ENCODE data around the gene POU3F1.

POU3F1 gene

GRCh38 chr1:38061290-38061689 lies 14.7 kb upstream of the POU3F1 start:
- no peak overlapping the region for H3K4me3 ChIP-seq (ENCODE audit: low read depth, low read length)

GRCh38 chr1:38060498-38060897 lies 13.9 kb upstream of the POU3F1 start:
- Histone ChIP-seq H3K9me3 (ENCODE audit: control insufficient read depth, insufficient read depth, low read depth, low read length) (no peaks in the 10 kb centered on the region), H3K27me3 (ENCODE audit: control insufficient read depth, insufficient read depth, low read length) (no peaks in the 10 kb centered on the region), H3K27ac (ENCODE audit: low read depth, low read length) (no peak overlapping the region), H3K4me3 (ENCODE audit: low read depth, low read length) (no peak overlapping the region), H3K4me1 (ENCODE audit: control insufficient read depth, insufficient read depth, low read length) (peaks cover 28% of the 10 kb centered on the region), H3K9ac (ENCODE audit: low read length) (no peak overlapping the region), H3K36me3 (ENCODE audit: control insufficient read depth, insufficient read depth, low read length) (no peaks in the 10 kb centered on the region)

More at GRCh38 chr1:38061290-38061689, 14.7 kb upstream of the POU3F1 start:
- Histone ChIP-seq H3K4me1 (ENCODE audit: control insufficient read depth, insufficient read depth, low read length) (peaks cover 31% of the 10 kb centered on the region), H3K9me3 (ENCODE audit: control insufficient read depth, insufficient read depth, low read depth, low read length) (no peaks in the 10 kb centered on the region), H3K36me3 (ENCODE audit: control insufficient read depth, insufficient read depth, low read length) (no peaks in the 10 kb centered on the region), H3K27ac (ENCODE audit: low read depth, low read length) (no peak overlapping the region), H3K27me3 (ENCODE audit: control insufficient read depth, insufficient read depth, low read length) (no peaks in the 10 kb centered on the region), H3K9ac (ENCODE audit: low read length) (no peak overlapping the region)

GRCh38 chr1:38059635-38060250 lies 13.2 kb upstream of the POU3F1 start:
- no peaks in the 10 kb centered on the region for H3K9me3 ChIP-seq (ENCODE audit: control insufficient read depth, insufficient read depth, low read depth, low read length)
- H3K4me1 ChIP-seq (ENCODE audit: control insufficient read depth, insufficient read depth, low read length) = peaks cover 26% of the 10 kb centered on the region
- H3K27ac ChIP-seq (ENCODE audit: low read depth, low read length) = no peak overlapping the region

DNA sequence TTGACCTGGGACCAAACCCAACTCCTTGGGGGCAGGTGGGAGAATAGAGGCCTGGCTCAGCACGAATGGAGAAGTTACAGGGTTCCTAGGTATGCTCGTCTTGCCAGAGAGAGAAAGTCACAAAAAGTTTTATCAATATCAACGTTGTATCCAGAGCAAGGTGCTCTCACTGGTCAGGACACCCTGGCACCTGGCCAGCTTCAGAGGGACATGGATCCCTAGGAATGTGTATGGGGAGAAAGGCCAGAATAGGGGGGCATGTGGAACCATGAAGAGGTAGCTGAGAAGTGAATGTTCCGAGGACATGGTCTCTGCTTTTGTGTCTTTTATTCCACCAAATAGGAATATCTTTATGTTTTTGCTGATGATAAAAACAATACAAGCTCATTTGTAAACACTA lies 9.4 kb upstream of the POU3F1 start:
- no peaks in the 10 kb centered on the region for H3K36me3 ChIP-seq (ENCODE audit: control insufficient read depth, insufficient read depth, low read length)
- no peak overlapping the region for H3K27ac ChIP-seq (ENCODE audit: low read depth, low read length)

More at GRCh38 chr1:38059635-38060250, 13.2 kb upstream of the POU3F1 start:
- H3K9ac ChIP-seq (ENCODE audit: low read length) = no peak overlapping the region
- no peak overlapping the region for H3K4me3 ChIP-seq (ENCODE audit: low read depth, low read length)
- H3K36me3 ChIP-seq (ENCODE audit: control insufficient read depth, insufficient read depth, low read length) = no peaks in the 10 kb centered on the region
- no peaks in the 10 kb centered on the region for H3K27me3 ChIP-seq (ENCODE audit: control insufficient read depth, insufficient read depth, low read length)

DNA sequence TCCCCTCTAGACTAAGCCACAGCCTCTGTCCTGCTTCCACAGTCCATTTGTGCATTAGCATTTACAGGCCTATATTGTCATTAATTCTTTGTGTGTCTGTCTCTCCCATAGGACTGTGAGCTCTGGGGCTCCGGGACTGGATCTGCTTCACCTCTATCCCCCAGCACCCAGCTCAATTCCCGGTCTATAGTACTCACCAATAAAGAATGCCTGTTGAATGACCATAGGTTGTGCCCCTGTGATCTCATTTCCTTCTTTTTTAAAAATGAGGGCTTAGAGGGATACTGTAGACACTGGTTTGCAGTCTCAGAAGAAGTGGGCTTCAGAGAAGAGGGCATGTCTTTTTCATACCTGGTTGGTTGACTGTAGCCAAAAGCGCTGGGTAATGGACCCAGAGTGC lies 8.8 kb upstream of the POU3F1 start:
- no peaks in the 10 kb centered on the region for H3K27me3 ChIP-seq (ENCODE audit: control insufficient read depth, insufficient read depth, low read length)
- H3K4me1 ChIP-seq (ENCODE audit: control insufficient read depth, insufficient read depth, low read length) = peaks cover 29% of the 10 kb centered on the region
- H3K9me3 ChIP-seq (ENCODE audit: control insufficient read depth, insufficient read depth, low read depth, low read length) = no peaks in the 10 kb centered on the region
- H3K36me3 ChIP-seq (ENCODE audit: control insufficient read depth, insufficient read depth, low read length) = no peaks in the 10 kb centered on the region
- no peak overlapping the region for H3K27ac ChIP-seq (ENCODE audit: low read depth, low read length)
- H3K4me3 ChIP-seq (ENCODE audit: low read depth, low read length) = no peak overlapping the region
- no peak overlapping the region for H3K9ac ChIP-seq (ENCODE audit: low read length)

More for the DNA sequence above, 9.4 kb upstream of the POU3F1 start:
- H3K4me3 ChIP-seq (ENCODE audit: low read depth, low read length) = no peak overlapping the region
- no peaks in the 10 kb centered on the region for H3K27me3 ChIP-seq (ENCODE audit: control insufficient read depth, insufficient read depth, low read length)
- no peak overlapping the region for H3K9ac ChIP-seq (ENCODE audit: low read length)
- H3K4me1 ChIP-seq (ENCODE audit: control insufficient read depth, insufficient read depth, low read length) = peaks cover 26% of the 10 kb centered on the region
- no peaks in the 10 kb centered on the region for H3K9me3 ChIP-seq (ENCODE audit: control insufficient read depth, insufficient read depth, low read depth, low read length)

DNA sequence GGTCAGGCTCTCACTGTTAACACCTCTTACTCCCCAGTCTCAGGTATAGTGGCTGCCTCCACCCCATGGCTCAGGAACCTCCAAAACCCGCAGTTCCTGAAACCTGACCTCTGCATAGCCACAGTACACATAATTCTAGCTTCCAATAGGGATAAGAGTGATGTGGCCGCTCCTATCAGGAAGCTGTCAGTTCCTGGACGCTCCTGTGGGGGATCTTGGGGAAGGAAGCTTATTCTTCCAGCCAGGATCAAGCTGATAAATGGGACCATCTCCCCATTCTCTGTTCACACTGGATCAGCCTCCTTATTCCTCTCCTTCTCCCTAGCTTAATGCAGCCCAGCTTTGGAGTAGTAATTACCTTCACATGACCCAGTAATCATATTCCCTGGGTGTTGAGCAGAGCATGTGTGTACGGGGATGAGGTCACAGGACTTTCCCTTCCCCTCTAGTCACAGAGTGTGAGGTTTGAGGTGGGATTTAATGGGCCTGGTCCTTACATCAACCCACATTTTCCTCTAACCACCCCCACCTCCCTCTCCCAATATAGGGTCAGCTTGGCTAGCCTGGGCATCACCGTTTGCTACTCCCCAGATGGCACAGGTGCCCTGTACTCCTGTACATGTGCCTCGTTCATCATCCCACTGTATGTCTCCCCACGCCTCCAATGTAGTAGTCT lies 7.0 kb upstream of the POU3F1 start:
- Histone ChIP-seq H3K9me3 (ENCODE audit: control insufficient read depth, insufficient read depth, low read depth, low read length) (no peaks in the 10 kb centered on the region), H3K4me3 (ENCODE audit: low read depth, low read length) (no peak overlapping the region), H3K36me3 (ENCODE audit: control insufficient read depth, insufficient read depth, low read length) (no peaks in the 10 kb centered on the region), H3K27me3 (ENCODE audit: control insufficient read depth, insufficient read depth, low read length) (peaks cover 8% of the 10 kb centered on the region), H3K4me1 (ENCODE audit: control insufficient read depth, insufficient read depth, low read length) (peaks cover 19% of the 10 kb centered on the region), H3K9ac (ENCODE audit: low read length) (no peak overlapping the region), H3K27ac (ENCODE audit: low read depth, low read length) (no peak overlapping the region)

DNA sequence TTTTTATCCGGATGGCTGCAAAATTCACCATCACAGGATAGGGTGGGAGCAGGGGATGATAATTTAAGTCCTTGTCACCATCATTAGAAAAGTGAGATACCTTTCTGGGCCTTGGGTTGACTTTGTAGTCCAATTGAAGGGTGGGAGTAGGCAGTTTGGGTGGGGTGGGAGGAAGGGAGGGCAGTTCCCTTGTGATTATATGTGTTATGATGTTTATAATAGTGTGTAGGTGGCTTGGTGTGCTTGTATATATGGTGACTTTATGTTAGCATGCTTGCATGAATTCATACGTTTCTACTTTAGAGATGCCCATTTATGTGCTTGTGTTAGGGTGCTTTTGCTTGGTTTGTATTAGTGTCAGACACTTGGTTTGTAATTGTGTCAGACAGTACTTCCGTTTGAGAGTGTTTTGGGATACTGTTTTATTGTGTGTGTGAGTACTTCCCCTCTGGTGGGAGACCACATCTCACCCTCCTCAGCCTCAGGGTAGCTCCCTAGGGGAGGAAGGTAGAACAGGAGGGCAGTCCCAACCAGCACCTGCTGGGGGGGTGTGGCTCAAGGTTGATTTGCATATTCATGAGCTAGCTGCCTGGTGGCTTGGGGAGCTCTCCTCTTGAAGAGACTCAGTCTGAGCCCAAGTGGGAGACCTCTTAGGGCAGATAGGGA lies 6.3 kb upstream of the POU3F1 start:
- Histone ChIP-seq H3K36me3 (ENCODE audit: control insufficient read depth, insufficient read depth, low read length) (no peaks in the 10 kb centered on the region), H3K9me3 (ENCODE audit: control insufficient read depth, insufficient read depth, low read depth, low read length) (no peaks in the 10 kb centered on the region), H3K27ac (ENCODE audit: low read depth, low read length) (no peak overlapping the region), H3K4me1 (ENCODE audit: control insufficient read depth, insufficient read depth, low read length) (peaks cover 22% of the 10 kb centered on the region), H3K4me3 (ENCODE audit: low read depth, low read length) (no peak overlapping the region), H3K9ac (ENCODE audit: low read length) (no peak overlapping the region), H3K27me3 (ENCODE audit: control insufficient read depth, insufficient read depth, low read length) (peaks cover 14% of the 10 kb centered on the region)

- no peak overlapping the region for H3K4me3 ChIP-seq (ENCODE audit: low read depth, low read length)
- no peak overlapping the region for H3K9ac ChIP-seq (ENCODE audit: low read length)
- H3K36me3 ChIP-seq (ENCODE audit: control insufficient read depth, insufficient read depth, low read length) = no peaks in the 10 kb centered on the region
- H3K27ac ChIP-seq (ENCODE audit: low read depth, low read length) = no peak overlapping the region
- peaks cover 28% of the 10 kb centered on the region for H3K4me1 ChIP-seq (ENCODE audit: control insufficient read depth, insufficient read depth, low read length)
- peaks cover 28% of the 10 kb centered on the region for H3K27me3 ChIP-seq (ENCODE audit: control insufficient read depth, insufficient read depth, low read length)
- no peaks in the 10 kb centered on the region for H3K9me3 ChIP-seq (ENCODE audit: control insufficient read depth, insufficient read depth, low read depth, low read length)
Observed at GRCh38 chr1:38051079-38051543, 4.5 kb upstream of the POU3F1 start.

GRCh38 chr1:38050397-38051078 lies 3.9 kb upstream of the POU3F1 start:
- Histone ChIP-seq H3K4me3 (ENCODE audit: low read depth, low read length) (no peak overlapping the region), H3K9ac (ENCODE audit: low read length) (no peak overlapping the region), H3K27me3 (ENCODE audit: control insufficient read depth, insufficient read depth, low read length) (peaks cover 33% of the 10 kb centered on the region), H3K36me3 (ENCODE audit: control insufficient read depth, insufficient read depth, low read length) (no peaks in the 10 kb centered on the region), H3K27ac (ENCODE audit: low read depth, low read length) (no peak overlapping the region), H3K4me1 (ENCODE audit: control insufficient read depth, insufficient read depth, low read length) (peaks cover 31% of the 10 kb centered on the region), H3K9me3 (ENCODE audit: control insufficient read depth, insufficient read depth, low read depth, low read length) (no peaks in the 10 kb centered on the region)

GRCh38 chr1:38047603-38048141 lies 1.1 kb upstream of the POU3F1 start:
- Histone ChIP-seq H3K27me3 (ENCODE audit: control insufficient read depth, insufficient read depth, low read length) (peaks cover 62% of the 10 kb centered on the region), H3K9me3 (ENCODE audit: control insufficient read depth, insufficient read depth, low read depth, low read length) (no peaks in the 10 kb centered on the region), H3K27ac (ENCODE audit: low read depth, low read length) (no peak overlapping the region), H3K9ac (ENCODE audit: low read length) (peak overlapping the region; percentile 38), H3K4me1 (ENCODE audit: control insufficient read depth, insufficient read depth, low read length) (peaks cover 26% of the 10 kb centered on the region), H3K4me3 (ENCODE audit: low read depth, low read length) (peak overlapping the region; percentile 80), H3K36me3 (ENCODE audit: control insufficient read depth, insufficient read depth, low read length) (no peaks in the 10 kb centered on the region)
